ENCODE measurements around the gene LOXHD1. TPM values are rescaled to one million over a fixed set of nuclear protein-coding genes. Genes with fewer than 3 reads are reported as not detected.

The LOXHD1 gene
- total RNA-seq, 1 experiment from 2014 or later: not detected

- ChIA-PET CTCF (interaction anchor here (0.9 kb wide), 1 partner anchor 16 kb away, joined by 4 read pairs; no protein-coding TSS in a partner anchor), POLR2A (no interaction called here)
- Histone ChIP-seq H3K4me3 (ENCODE audit: low read depth, low read length) (no peak overlapping the region), H3K4me1 (no peaks in the 10 kb centered on the region), H3K9me3 (no peaks in the 10 kb centered on the region), H3K27me3 (replicated peaks; ENCODE audit: control insufficient read depth, insufficient read depth, low read length) (no peaks in the 10 kb centered on the region), H3K36me3 (ENCODE audit: control insufficient read depth, insufficient read depth, low read length) (no peaks in the 10 kb centered on the region)
- no peak for DNase-seq
- no peak overlapping the region for H3K27ac Mint-ChIP-seq (ENCODE audit: unreplicated experiment)
- H3K4me3 Mint-ChIP-seq (ENCODE audit: unreplicated experiment): no peak overlapping the region
- no peaks in the 10 kb centered on the region for H3K9me3 Mint-ChIP-seq (ENCODE audit: unreplicated experiment)
- intact Hi-C loops (cut with micrococcal nuclease; ENCODE audit: unreplicated experiment): no loop called here
- peaks cover 13% of the 10 kb centered on the region for H3K27me3 Mint-ChIP-seq (ENCODE audit: insufficient read depth, unreplicated experiment)
- TF ChIP-seq CTCF (IDR thresholded peaks at IDR 0.05; ENCODE audit: insufficient read depth in 1 of 2, low read depth in 1 of 2, low read length in 1 of 2, severe bottlenecking in 1 of 2, unreplicated experiment in 1 of 2): no peak
- H3K36me3 Mint-ChIP-seq (ENCODE audit: insufficient read depth, unreplicated experiment): no peaks in the 10 kb centered on the region
- BruUV-seq (replicated peaks): no TSS peak
- no peaks in the 10 kb centered on the region for H3K4me1 Mint-ChIP-seq (ENCODE audit: low read depth, unreplicated experiment)
Observed at GRCh38 chr18:46642561-46642960, 14.5 kb downstream of the LOXHD1 start.

DNA sequence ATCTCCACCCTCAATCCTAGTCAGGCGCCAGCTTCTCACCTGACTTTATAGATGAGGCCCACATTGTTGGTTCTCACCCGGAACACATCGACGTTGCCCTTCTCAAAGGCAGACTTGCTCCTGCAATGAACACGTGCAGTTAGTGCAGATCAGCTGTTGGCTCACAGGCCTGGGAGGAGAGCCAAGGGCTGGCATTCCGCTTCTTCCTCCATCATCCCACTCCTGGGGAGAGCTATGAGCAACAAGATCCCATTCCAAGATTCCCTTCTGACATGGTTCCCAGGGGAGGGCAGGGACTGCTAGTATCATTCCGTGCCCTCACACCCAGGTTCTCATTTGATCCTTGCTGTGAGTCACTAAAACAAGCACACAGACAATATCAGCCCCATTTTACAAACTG lies 15.1 kb downstream of the LOXHD1 start:
- POLR2A ChIA-PET: no interaction called here
- DNase-seq: no peak
- no peaks in the 10 kb centered on the region for H3K9me3 Mint-ChIP-seq (ENCODE audit: unreplicated experiment)
- Histone ChIP-seq H3K4me1 (no peaks in the 10 kb centered on the region), H3K9me3 (no peaks in the 10 kb centered on the region), H3K36me3 (ENCODE audit: control insufficient read depth, insufficient read depth, low read length) (no peaks in the 10 kb centered on the region), H3K27me3 (replicated peaks; ENCODE audit: control insufficient read depth, insufficient read depth, low read length) (no peaks in the 10 kb centered on the region), H3K4me3 (ENCODE audit: low read depth, low read length) (no peak overlapping the region)
- H3K27ac Mint-ChIP-seq (ENCODE audit: unreplicated experiment): no peak overlapping the region
- intact Hi-C loops (cut with micrococcal nuclease; ENCODE audit: unreplicated experiment): no loop called here
- peaks cover 13% of the 10 kb centered on the region for H3K27me3 Mint-ChIP-seq (ENCODE audit: insufficient read depth, unreplicated experiment)
- H3K4me1 Mint-ChIP-seq (ENCODE audit: low read depth, unreplicated experiment): no peaks in the 10 kb centered on the region
- TF ChIP-seq CTCF (IDR thresholded peaks at IDR 0.05; ENCODE audit: insufficient read depth in 1 of 2, low read depth in 1 of 2, low read length in 1 of 2, severe bottlenecking in 1 of 2, unreplicated experiment in 1 of 2): no peak
- H3K4me3 Mint-ChIP-seq (ENCODE audit: unreplicated experiment): no peak overlapping the region
- H3K36me3 Mint-ChIP-seq (ENCODE audit: insufficient read depth, unreplicated experiment): no peaks in the 10 kb centered on the region
- BruUV-seq (replicated peaks): no TSS peak
- CTCF ChIA-PET: no interaction called here

- no TSS peak for BruUV-seq (replicated peaks)
- no peaks in the 10 kb centered on the region for H3K27me3 ChIP-seq (replicated peaks; ENCODE audit: control insufficient read depth, insufficient read depth, low read length)
- no peak for DNase-seq
- intact Hi-C loops (cut with micrococcal nuclease; ENCODE audit: unreplicated experiment): no loop called here
- POLR2A ChIA-PET: no interaction called here
- no peak for TF ChIP-seq CTCF (IDR thresholded peaks at IDR 0.05; ENCODE audit: insufficient read depth in 1 of 2, low read depth in 1 of 2, low read length in 1 of 2, severe bottlenecking in 1 of 2, unreplicated experiment in 1 of 2)
- Mint-ChIP-seq H3K27me3 (ENCODE audit: insufficient read depth, unreplicated experiment) (peaks cover 8% of the 10 kb centered on the region), H3K4me3 (ENCODE audit: unreplicated experiment) (no peak overlapping the region), H3K27ac (ENCODE audit: unreplicated experiment) (no peak overlapping the region), H3K9me3 (ENCODE audit: unreplicated experiment) (no peaks in the 10 kb centered on the region), H3K4me1 (ENCODE audit: low read depth, unreplicated experiment) (no peaks in the 10 kb centered on the region), H3K36me3 (ENCODE audit: insufficient read depth, unreplicated experiment) (no peaks in the 10 kb centered on the region)
- no peaks in the 10 kb centered on the region for H3K36me3 ChIP-seq (ENCODE audit: control insufficient read depth, insufficient read depth, low read length)
- H3K9me3 ChIP-seq: no peaks in the 10 kb centered on the region
- CTCF ChIA-PET: no interaction called here
- no peak overlapping the region for H3K4me3 ChIP-seq (ENCODE audit: low read depth, low read length)
- no peaks in the 10 kb centered on the region for H3K4me1 ChIP-seq
Observed at GRCh38 chr18:46639386-46639785, 17.6 kb downstream of the LOXHD1 start.

Data from Caco-2 (cell line).